WTC11 (cell line): ENCODE results near the gene OSBPL5. TPM values are rescaled to one million over a fixed set of nuclear protein-coding genes. Genes with fewer than 3 reads are reported as not detected.

Experiments
- ATAC-seq: fragments of 200-7000 bp; cut with Tn5 transposase; 2 replicates; pipeline ENCODE4 v1.10.0; 2021; ENCODE audit warnings: mild to moderate bottlenecking, moderate library complexity
- CTCF ChIA-PET: fragments of 300-600 bp; sonication (Branson Sonifier 250); formaldehyde crosslinking; loops from one replicate; lab custom pipeline; 2021; ENCODE audit warnings: antibody characterized with exemption; lab: Charles Lee
- POLR2A ChIA-PET: fragments of 350-600 bp; sonication (Branson Sonifier 250); formaldehyde crosslinking; loops from one replicate; lab custom pipeline; 2021; ENCODE audit warnings: antibody characterized with exemption; lab: Charles Lee
- DNase-seq: peaks from one replicate; pipeline ENCODE4 v3.0.0; 2021; ENCODE audit warnings: low spot score
- H3K27ac Mint-ChIP-seq: 2 replicates; pipeline ENCODE4 v1.8.0; 2021; ENCODE audit warnings: mixed read lengths
- H3K27me3 Mint-ChIP-seq: 2 replicates; pipeline ENCODE4 v1.8.0; 2021; ENCODE audit warnings: low read depth, mild to moderate bottlenecking, moderate library complexity, mixed read lengths
- H3K36me3 Mint-ChIP-seq: 2 replicates; pipeline ENCODE4 v1.8.0; 2021; ENCODE audit warnings: mixed read lengths
- H3K4me1 Mint-ChIP-seq: 2 replicates; pipeline ENCODE4 v1.8.0; 2022; ENCODE audit warnings: mixed read lengths
- H3K4me3 Mint-ChIP-seq: 2 replicates; pipeline ENCODE4 v1.8.0; 2021; ENCODE audit warnings: mild to moderate bottlenecking, moderate library complexity, mixed read lengths
- H3K9me3 Mint-ChIP-seq: 2 replicates; pipeline ENCODE4 v1.8.0; 2021; ENCODE audit warnings: mixed read lengths
- ARID4B ChIP-seq: sonication (generic); formaldehyde crosslinking; IDR thresholded peaks from 2 replicates; pipeline ENCODE4 v1.8.0; 2023; ENCODE audit warnings: missing genetic modification reagents, mild to moderate bottlenecking, borderline replicate concordance
- ATF3 ChIP-seq: sonication (generic); formaldehyde crosslinking; conservative IDR thresholded peaks from 2 replicates; pipeline ENCODE4 v1.8.1; 2022; ENCODE audit warnings: mild to moderate bottlenecking, missing genetic modification reagents
- ERG ChIP-seq: fragments of 250-450 bp; sonication (Bioruptor Pico); IDR thresholded peaks from 2 replicates; pipeline ENCODE4 v1.8.0; 2021; ENCODE audit warnings: mild to moderate bottlenecking
- ESRRA ChIP-seq: sonication (generic); formaldehyde crosslinking; IDR thresholded peaks from 2 replicates; pipeline ENCODE4 v1.8.1; 2022; ENCODE audit warnings: mild to moderate bottlenecking, missing genetic modification reagents, borderline replicate concordance
- ETV6 ChIP-seq: sonication (generic); formaldehyde crosslinking; IDR thresholded peaks from 2 replicates; pipeline ENCODE4 v1.8.1; 2022; ENCODE audit warnings: mild to moderate bottlenecking, missing genetic modification reagents
- FOXP4 ChIP-seq: sonication (generic); formaldehyde crosslinking; IDR thresholded peaks from 2 replicates; pipeline ENCODE4 v1.8.0; 2022; ENCODE audit warnings: mild to moderate bottlenecking, missing genetic modification reagents
- MLX ChIP-seq: sonication (generic); formaldehyde crosslinking; IDR thresholded peaks from 2 replicates; pipeline ENCODE4 v1.8.1; 2023; ENCODE audit warnings: mild to moderate bottlenecking, missing genetic modification reagents, moderate library complexity
- MXD4 ChIP-seq: fragments of 250-450 bp; sonication (Bioruptor Pico); IDR thresholded peaks from 2 replicates; pipeline ENCODE4 v1.8.0; 2021; ENCODE audit warnings: mild to moderate bottlenecking, moderate library complexity, borderline replicate concordance
- NR1H2 ChIP-seq: sonication (generic); formaldehyde crosslinking; IDR thresholded peaks from 2 replicates; pipeline ENCODE4 v1.9.0; 2021; ENCODE audit warnings: mild to moderate bottlenecking, moderate library complexity, missing genetic modification reagents
- SMAD3 ChIP-seq: sonication (generic); formaldehyde crosslinking; IDR thresholded peaks from 2 replicates; pipeline ENCODE4 v1.8.0; 2022; ENCODE audit warnings: missing genetic modification reagents, mild to moderate bottlenecking, borderline replicate concordance
- TCF7 ChIP-seq: sonication (generic); formaldehyde crosslinking; IDR thresholded peaks from 2 replicates; pipeline ENCODE4 v1.8.0; 2022; ENCODE audit warnings: mild to moderate bottlenecking, low read depth, missing genetic modification reagents, moderate library complexity
- ZBTB21 ChIP-seq: sonication (generic); formaldehyde crosslinking; IDR thresholded peaks from 2 replicates; pipeline ENCODE4 v1.8.1; 2023; ENCODE audit warnings: mild to moderate bottlenecking, missing genetic modification reagents, borderline replicate concordance
- ZBTB43 ChIP-seq: sonication (generic); formaldehyde crosslinking; IDR thresholded peaks from 2 replicates; pipeline ENCODE4 v1.8.1; 2023; ENCODE audit warnings: mild to moderate bottlenecking, missing genetic modification reagents
- ZMAT4 ChIP-seq: fragments of 250-450 bp; sonication (Bioruptor Pico); IDR thresholded peaks from 2 replicates; pipeline ENCODE4 v1.9.0; 2021; ENCODE audit warnings: mild to moderate bottlenecking
- ZSCAN18 ChIP-seq: fragments of 250-450 bp; sonication (Bioruptor Pico); IDR thresholded peaks from 2 replicates; pipeline ENCODE4 v2.1.2; 2022; ENCODE audit warnings: mild to moderate bottlenecking, moderate library complexity
- total RNA-seq: library from RNA; stranded (reverse); gene quantifications from 3 replicates; pipeline ENCODE4 v1.2.3, GENCODE V29; 2021

The OSBPL5 gene
- total RNA-seq, 1 experiment from 2014 or later = 17.7 TPM

- no peak for ATAC-seq
- ChIA-PET CTCF (interaction anchor here (0.8 to 3.2 kb wide), 6 partner anchors 11 to 70 kb away, joined by 4 to 10 read pairs (median 4); no protein-coding TSS in a partner anchor), POLR2A (no interaction called here)
- TF ChIP-seq ESRRA (CRISPR knock-in tag) (no peak), ETV6 (CRISPR knock-in tag) (no peak), TCF7 (no peak), ZMAT4 (CRISPR knock-in tag) (no peak), MXD4 (CRISPR knock-in tag) (no peak), ZBTB21 (CRISPR knock-in tag) (no peak), ZSCAN18 (CRISPR knock-in tag) (no peak), ERG (CRISPR knock-in tag) (no peak), SMAD3 (CRISPR knock-in tag) (no peak), ZBTB43 (CRISPR knock-in tag) (no peak), MLX (CRISPR knock-in tag) (no peak), FOXP4 (CRISPR knock-in tag) (no peak), NR1H2 (CRISPR knock-in tag) (no peak), ATF3 (CRISPR knock-in tag) (no peak), ARID4B (CRISPR knock-in tag) (no peak)
- peak; percentile 49 for DNase-seq
- no peak overlapping the region for H3K4me3 Mint-ChIP-seq
- peaks cover 19% of the 10 kb centered on the region for H3K9me3 Mint-ChIP-seq
- H3K36me3 Mint-ChIP-seq = peaks cover 15% of the 10 kb centered on the region
- H3K27ac Mint-ChIP-seq = peak overlapping the region; percentile 80
- peaks cover 3% of the 10 kb centered on the region; the same call in 1 of the 2 replicates for H3K27me3 Mint-ChIP-seq
- peaks cover 17% of the 10 kb centered on the region for H3K4me1 Mint-ChIP-seq
Observed at GRCh38 chr11:3106736-3107524, 58.2 kb downstream of the OSBPL5 start.
